Liver (tissue), 9 donors: ENCODE measurements around the gene VPREB1. TPM values are rescaled to one million over a fixed set of nuclear protein-coding genes. Genes with fewer than 3 reads are reported as not detected.
A peak's percentile ranks its signal among the peaks of the same experiment; 100 is the strongest.
"Not testable (repeated sequence)": the region's sequence is repeated elsewhere in the genome, so short reads cannot be mapped to it uniquely, and the experiment has no call there.

ENCODE experiments used
- DNase-seq: peaks from one replicate; pipeline ENCODE4 v3.0.0-alpha.2; 2017; ENCODE audit warnings: low spot score
- H3K27ac ChIP-seq, 2 donors: one replicate each; pipeline ENCODE4 v1.7.0; 2013; ENCODE audit warnings: inconsistent platforms in 2 of 2, low read length in 2 of 2, control low read depth in 1 of 2, low read depth in 1 of 2, mild to moderate bottlenecking in 1 of 2
- H3K27me3 ChIP-seq, 4 donors: one replicate each; pipeline versions ENCODE4 v1.6.1 to v1.7.0; 2013; ENCODE audit warnings: low read length in 3 of 4, inconsistent platforms in 1 of 4, mild to moderate bottlenecking in 1 of 4, moderate library complexity in 1 of 4; ENCODE audit not compliant: control insufficient read depth in 4 of 4, insufficient read depth in 4 of 4
- H3K36me3 ChIP-seq, 4 donors: one replicate each; pipeline versions ENCODE4 v1.6.1 to v1.7.0; 2013; ENCODE audit warnings: low read length in 3 of 4, mild to moderate bottlenecking in 3 of 4, low read depth in 1 of 4, moderate library complexity in 1 of 4; ENCODE audit not compliant: control insufficient read depth in 4 of 4, insufficient read depth in 3 of 4
- H3K4me1 ChIP-seq, 4 donors: one replicate each; pipeline versions ENCODE4 v1.6.1 to v1.7.0; 2013; ENCODE audit warnings: low read length in 3 of 4, mild to moderate bottlenecking in 3 of 4, moderate library complexity in 1 of 4; ENCODE audit not compliant: control insufficient read depth in 4 of 4, insufficient read depth in 4 of 4
- H3K4me3 ChIP-seq, 3 donors: one replicate each; pipeline versions ENCODE4 v1.6.1 to v1.7.0; 2013; ENCODE audit warnings: low read length in 3 of 3, control low read depth in 1 of 3, low read depth in 1 of 3, mild to moderate bottlenecking in 1 of 3
- H3K9ac ChIP-seq, 2 donors: one replicate each; pipeline ENCODE4 v1.7.0; 2013; ENCODE audit warnings: low read length in 2 of 2, mild to moderate bottlenecking in 2 of 2, moderate library complexity in 2 of 2, control low read depth in 1 of 2, low read depth in 1 of 2
- H3K9me3 ChIP-seq, 4 donors: one replicate each; pipeline versions ENCODE4 v1.6.1 to v1.7.0; 2013; ENCODE audit warnings: low read length in 3 of 4; ENCODE audit not compliant: control insufficient read depth in 4 of 4
- HNF4A ChIP-seq, 2 donors: conservative IDR thresholded peaks; 2 replicates each; pipeline ENCODE4 v1.6.1; 2016; ENCODE audit warnings: antibody characterized with exemption in 2 of 2, mild to moderate bottlenecking in 2 of 2
- JUND ChIP-seq, 2 donors: IDR thresholded peaks; 2 replicates each; pipeline ENCODE4 v1.6.1; 2016; ENCODE audit warnings: antibody characterized with exemption in 2 of 2
- RXRA ChIP-seq, 2 donors: IDR thresholded peaks; 2 replicates each; pipeline ENCODE4 v1.6.1; 2017 to 2018; ENCODE audit warnings: antibody characterized with exemption in 2 of 2, mild to moderate bottlenecking in 1 of 2
- WGBS: extraction: QIAGEN DNeasy Blood & Tissue Kit; methylation state at CpG from one replicate; pipeline ENCODE4 v1.1.7; 2013; 5-methylcytosine and 5-hydroxymethylcytosine counted together
- polyA plus RNA-seq, 2 donors: library from polyadenylated mRNA; stranded (reverse) in 1 of 2; unstranded in 1 of 2; fragments of 200-250 nt in 1 of 2; fragments of >200 nt in 1 of 2; fragmentation: Nextera tagmentation in 1 of 2; extraction: Ambion mirVana in 1 of 2; gene quantifications; one replicate each; pipeline versions ENCODE4 v1.2.1 to v1.2.3, GENCODE V29; 2013 to 2015
- total RNA-seq, 2 donors: library from RNA; depleted of rRNA; stranded (reverse); fragments of >200 nt; gene quantifications; one replicate each; pipeline ENCODE4 v1.2.3, GENCODE V29; 2014
- donor health status: healthy.
- donor health status: healthy.
- donor health status: healthy.
- donor health status: healthy.
- donor health status: healthy.

VPREB1 gene
- total and polyA plus RNA-seq, 4 donors, result 1.1 TPM; not detected in 3

GRCh38 chr22:22262332-22263074, 17.9 kb downstream of the VPREB1 start:
- not testable (repeated sequence) for H3K4me1 ChIP-seq, DNase-seq, H3K36me3 ChIP-seq, H3K4me3 ChIP-seq, H3K9me3 ChIP-seq, H3K9ac ChIP-seq, H3K27me3 ChIP-seq, H3K27ac ChIP-seq
- 45% methylated on average over 3 of the region's 3 CpGs for WGBS

GRCh38 chr22:22263823-22264222, 19.2 kb downstream of the VPREB1 start:
- H3K27ac ChIP-seq, H3K4me1 ChIP-seq, H3K36me3 ChIP-seq, H3K9me3 ChIP-seq, H3K27me3 ChIP-seq, H3K4me3 ChIP-seq, H3K9ac ChIP-seq, DNase-seq: not testable (repeated sequence)
- WGBS, result 58% methylated on average over 3 of the region's 3 CpGs

GRCh38 chr22:22270036-22270676, 25.6 kb downstream of the VPREB1 start:
- WGBS, result 93% methylated on average over 7 of the region's 7 CpGs
- TF ChIP-seq JUND (IDR thresholded peaks at IDR 0.05) (peak in 1 of 2 donors; percentile 10), RXRA (IDR thresholded peaks at IDR 0.05) (peak in 1 of 2 donors; percentile 27), HNF4A (conservative IDR thresholded peaks at IDR 0.05) (peak in 1 of 2 donors; percentile 26)
- not testable (repeated sequence) for H3K36me3 ChIP-seq, H3K27me3 ChIP-seq, H3K4me3 ChIP-seq, H3K9me3 ChIP-seq, DNase-seq, H3K9ac ChIP-seq, H3K4me1 ChIP-seq
- H3K27ac ChIP-seq, result peak overlapping the region in 1 of 2 donors; percentile 12

GRCh38 chr22:22277423-22277822, 32.8 kb downstream of the VPREB1 start:
- not testable (repeated sequence) for H3K9me3 ChIP-seq, H3K4me3 ChIP-seq, H3K27me3 ChIP-seq, DNase-seq, H3K4me1 ChIP-seq, H3K9ac ChIP-seq, H3K36me3 ChIP-seq, H3K27ac ChIP-seq
- 96% methylated on average over 3 of the region's 4 CpGs for WGBS

- H3K27ac ChIP-seq, DNase-seq, H3K27me3 ChIP-seq, H3K36me3 ChIP-seq, H3K4me1 ChIP-seq, H3K9ac ChIP-seq, H3K4me3 ChIP-seq, H3K9me3 ChIP-seq: not testable (repeated sequence)
Measured at GRCh38 chr22:22284962-22285756, 40.6 kb downstream of the VPREB1 start.

GRCh38 chr22:22286390-22287105, 42.0 kb downstream of the VPREB1 start:
- not testable (repeated sequence) for H3K4me3 ChIP-seq, H3K9ac ChIP-seq, H3K4me1 ChIP-seq, H3K36me3 ChIP-seq, H3K27ac ChIP-seq, H3K27me3 ChIP-seq, H3K9me3 ChIP-seq, DNase-seq
- WGBS, result 95% methylated on average over 1 of the region's 1 CpG

- not testable (repeated sequence) for H3K9ac ChIP-seq, H3K4me3 ChIP-seq, H3K27ac ChIP-seq, H3K9me3 ChIP-seq, DNase-seq, H3K4me1 ChIP-seq, H3K27me3 ChIP-seq, H3K36me3 ChIP-seq
- 94% methylated on average over 5 of the region's 5 CpGs for WGBS
Measured at GRCh38 chr22:22287106-22287626, 42.6 kb downstream of the VPREB1 start.
